Thyroid gland (tissue), 4 donors: Measurements from ENCODE around the gene TUBGCP3. TPM values are rescaled to one million over a fixed set of nuclear protein-coding genes. Genes with fewer than 3 reads are reported as not detected.
A peak's percentile ranks its signal among the peaks of the same experiment; 100 is the strongest.

Experiments
- DNase-seq, 2 donors: peaks; one replicate each; pipeline ENCODE4 v3.0.0-alpha.2; 2019
- H3K27ac ChIP-seq, 3 donors: fragments of 200-600 bp; sonication (generic); 1 replicate in 2 of 3; 2 replicates in 1 of 3; pipeline ENCODE4 v1.5.1; 2016 to 2019; ENCODE audit warnings: mild to moderate bottlenecking in 1 of 3, moderate library complexity in 1 of 3
- H3K27me3 ChIP-seq: fragments of 200-600 bp; sonication (generic); one replicate; pipeline ENCODE4 v1.5.1; 2019
- H3K36me3 ChIP-seq, 2 donors: fragments of 200-600 bp; sonication (generic); one replicate each; pipeline ENCODE4 v1.5.1; 2016 to 2019
- H3K4me1 ChIP-seq, 2 donors: fragments of 200-600 bp; sonication (generic); one replicate each; pipeline ENCODE4 v1.5.1; 2017 to 2019
- H3K4me3 ChIP-seq, 3 donors: fragments of 200-600 bp; sonication (generic); replicated peaks in 1 of 3; 1 replicate in 2 of 3; 2 replicates in 1 of 3; pipeline ENCODE4 v1.5.1; 2016; ENCODE audit warnings: mild to moderate bottlenecking in 1 of 3
- H3K9me3 ChIP-seq: fragments of 200-600 bp; sonication (generic); one replicate; pipeline ENCODE4 v1.5.1; 2017
- POLR2A ChIP-seq, 2 donors: fragments of 450-650 bp; IDR thresholded peaks; one replicate each; pipeline ENCODE4 v1.6.1; 2017; ENCODE audit warnings: antibody characterized with exemption in 2 of 2, mild to moderate bottlenecking in 2 of 2, moderate library complexity in 1 of 2
- WGBS, 2 donors: methylation state at CpG; one replicate each; pipeline ENCODE4 v1.1.5; 2017; 5-methylcytosine and 5-hydroxymethylcytosine counted together
- intact Hi-C: fragments of 100-400 bp; cut with DNase I; formaldehyde crosslinking; loops from one replicate; pipeline ENCODE4 v1.15.1; 2023
- total RNA-seq, 4 donors: library from RNA; depleted of rRNA; stranded (reverse); fragments of >200 nt; gene quantifications; one replicate each; pipeline ENCODE4 v1.2.3, GENCODE V29; 2016
- TF ChIP-seq, protein P1 (sequence below), 6 experiments: fragments of 200-600 bp in 3 of 6; fragments of 450-650 bp in 3 of 6; sonication (generic) in 3 of 6; IDR thresholded peaks; one replicate each; pipeline ENCODE4 v1.5.1; 2016 to 2019; ENCODE audit warnings: antibody characterized with exemption in 6 of 6, mild to moderate bottlenecking in 2 of 6, inconsistent platforms in 1 of 6, moderate library complexity in 1 of 6

TUBGCP3 gene, protein sequence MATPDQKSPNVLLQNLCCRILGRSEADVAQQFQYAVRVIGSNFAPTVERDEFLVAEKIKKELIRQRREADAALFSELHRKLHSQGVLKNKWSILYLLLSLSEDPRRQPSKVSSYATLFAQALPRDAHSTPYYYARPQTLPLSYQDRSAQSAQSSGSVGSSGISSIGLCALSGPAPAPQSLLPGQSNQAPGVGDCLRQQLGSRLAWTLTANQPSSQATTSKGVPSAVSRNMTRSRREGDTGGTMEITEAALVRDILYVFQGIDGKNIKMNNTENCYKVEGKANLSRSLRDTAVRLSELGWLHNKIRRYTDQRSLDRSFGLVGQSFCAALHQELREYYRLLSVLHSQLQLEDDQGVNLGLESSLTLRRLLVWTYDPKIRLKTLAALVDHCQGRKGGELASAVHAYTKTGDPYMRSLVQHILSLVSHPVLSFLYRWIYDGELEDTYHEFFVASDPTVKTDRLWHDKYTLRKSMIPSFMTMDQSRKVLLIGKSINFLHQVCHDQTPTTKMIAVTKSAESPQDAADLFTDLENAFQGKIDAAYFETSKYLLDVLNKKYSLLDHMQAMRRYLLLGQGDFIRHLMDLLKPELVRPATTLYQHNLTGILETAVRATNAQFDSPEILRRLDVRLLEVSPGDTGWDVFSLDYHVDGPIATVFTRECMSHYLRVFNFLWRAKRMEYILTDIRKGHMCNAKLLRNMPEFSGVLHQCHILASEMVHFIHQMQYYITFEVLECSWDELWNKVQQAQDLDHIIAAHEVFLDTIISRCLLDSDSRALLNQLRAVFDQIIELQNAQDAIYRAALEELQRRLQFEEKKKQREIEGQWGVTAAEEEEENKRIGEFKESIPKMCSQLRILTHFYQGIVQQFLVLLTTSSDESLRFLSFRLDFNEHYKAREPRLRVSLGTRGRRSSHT
- total RNA-seq: 10 to 100 TPM; 27.4 to 49.1 (median 36.0) TPM

DNA sequence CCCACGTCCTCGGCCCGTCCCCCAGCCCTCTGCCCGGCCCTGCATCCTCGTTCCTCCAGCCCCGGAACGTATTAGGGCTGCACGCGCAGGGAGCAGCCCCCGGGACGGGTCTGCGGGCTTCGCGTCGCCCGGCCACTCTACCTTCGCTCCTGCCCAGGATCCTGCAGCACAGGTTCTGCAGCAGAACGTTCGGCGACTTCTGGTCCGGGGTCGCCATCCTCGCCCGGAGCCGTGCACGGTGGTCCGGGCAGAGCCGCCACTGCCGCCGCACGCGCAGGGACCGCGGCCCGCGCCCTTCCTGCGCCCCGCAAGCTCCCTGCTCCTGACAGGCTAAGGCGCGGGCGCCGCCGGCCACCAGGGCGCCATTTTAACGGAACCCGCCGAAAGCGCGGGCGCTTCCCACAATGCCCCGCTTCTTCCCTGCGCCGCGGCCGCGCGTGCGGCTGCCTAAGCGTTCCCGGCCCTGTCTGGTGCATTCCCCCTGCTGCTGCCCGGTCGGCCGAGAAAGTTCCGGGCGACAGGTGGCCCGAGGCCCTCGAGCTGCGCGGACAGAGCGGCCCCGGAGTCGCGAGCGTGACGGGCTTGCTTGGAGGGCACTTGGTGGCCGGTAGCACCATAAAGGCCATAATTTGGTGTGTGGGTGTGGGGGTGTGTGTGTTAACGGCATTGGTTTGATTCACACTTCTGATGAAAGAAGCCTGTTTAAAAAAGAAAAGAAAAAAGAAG is at the start of gene TUBGCP3:
Gene TUBGCP3 (minus strand): TSS at position 390 of the 726 bp plus-strand sequence. CDS start 173 bp downstream, at position 217.
- Histone ChIP-seq H3K4me1 (peaks cover 0 to 9% of the 10 kb centered on the region in 2 donors), H3K9me3 (no peaks in the 10 kb centered on the region), H3K27me3 (no peaks in the 10 kb centered on the region), H3K36me3 (no peaks in the 10 kb centered on the region), H3K27ac (peak within 1 kb of the TSS; percentile 90 to 93 (median 92)), H3K4me3 (peak within 1 kb of the TSS; percentile 81 to 90 (median 85))
- TF ChIP-seq POLR2A (IDR thresholded peaks at IDR 0.05): peak in 1 of 2 donors; percentile 52
- TF ChIP-seq, protein P1, sequence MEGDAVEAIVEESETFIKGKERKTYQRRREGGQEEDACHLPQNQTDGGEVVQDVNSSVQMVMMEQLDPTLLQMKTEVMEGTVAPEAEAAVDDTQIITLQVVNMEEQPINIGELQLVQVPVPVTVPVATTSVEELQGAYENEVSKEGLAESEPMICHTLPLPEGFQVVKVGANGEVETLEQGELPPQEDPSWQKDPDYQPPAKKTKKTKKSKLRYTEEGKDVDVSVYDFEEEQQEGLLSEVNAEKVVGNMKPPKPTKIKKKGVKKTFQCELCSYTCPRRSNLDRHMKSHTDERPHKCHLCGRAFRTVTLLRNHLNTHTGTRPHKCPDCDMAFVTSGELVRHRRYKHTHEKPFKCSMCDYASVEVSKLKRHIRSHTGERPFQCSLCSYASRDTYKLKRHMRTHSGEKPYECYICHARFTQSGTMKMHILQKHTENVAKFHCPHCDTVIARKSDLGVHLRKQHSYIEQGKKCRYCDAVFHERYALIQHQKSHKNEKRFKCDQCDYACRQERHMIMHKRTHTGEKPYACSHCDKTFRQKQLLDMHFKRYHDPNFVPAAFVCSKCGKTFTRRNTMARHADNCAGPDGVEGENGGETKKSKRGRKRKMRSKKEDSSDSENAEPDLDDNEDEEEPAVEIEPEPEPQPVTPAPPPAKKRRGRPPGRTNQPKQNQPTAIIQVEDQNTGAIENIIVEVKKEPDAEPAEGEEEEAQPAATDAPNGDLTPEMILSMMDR (IDR thresholded peaks at IDR 0.05): peak in 2 of 6 experiments; percentile 19 to 28
- intact Hi-C loops: no loop called here
- WGBS, 2 donors: 1% methylated on average over 15 to 19 of the region's 77 CpGs
- peak; percentile 80 to 86 for DNase-seq

DNA sequence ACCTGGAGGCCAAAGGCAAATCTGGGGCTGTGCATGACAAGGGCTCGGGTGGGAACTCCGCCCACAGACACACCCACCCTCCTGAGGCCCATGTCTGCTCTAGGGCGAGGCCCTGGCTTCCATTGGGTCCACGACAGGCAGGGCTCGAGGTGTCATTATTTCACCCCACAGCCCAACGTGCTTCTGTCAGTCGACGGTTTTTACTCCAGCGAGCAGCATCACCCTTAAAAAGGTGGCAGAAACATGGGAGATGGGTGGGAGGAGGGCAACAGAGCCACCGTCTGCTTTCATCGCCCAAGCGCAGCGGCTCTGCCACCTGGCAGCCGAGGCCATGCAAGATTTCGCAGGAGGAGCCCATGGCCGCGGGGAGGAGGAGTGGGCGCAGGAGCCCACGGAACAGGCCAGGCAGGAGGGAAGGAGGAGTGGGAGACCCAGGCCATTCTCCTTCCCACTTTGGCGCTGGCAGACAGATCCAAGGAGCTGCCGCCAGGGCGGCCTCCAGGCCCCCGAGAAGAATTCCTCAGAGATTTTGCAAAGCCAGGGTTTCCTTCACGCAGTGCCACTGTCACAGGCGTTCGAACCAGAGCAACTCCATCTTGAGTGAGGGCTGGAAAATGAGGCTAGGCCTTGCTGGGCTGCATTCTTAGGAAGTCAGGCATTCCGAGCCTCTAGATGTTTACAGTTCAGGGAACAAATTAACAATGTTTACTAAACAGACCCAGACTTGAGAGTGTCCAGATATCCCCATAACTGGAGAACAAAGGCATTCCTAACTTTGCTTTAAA is 49.3 kb upstream of the TUBGCP3 start:
- no peak overlapping the region for H3K27ac ChIP-seq
- intact Hi-C loops: no loop called here
- H3K27me3 ChIP-seq: no peaks in the 10 kb centered on the region
- TF ChIP-seq, protein P1 (IDR thresholded peaks at IDR 0.05): no peak
- TF ChIP-seq POLR2A (IDR thresholded peaks at IDR 0.05): no peak
- H3K4me1 ChIP-seq: peaks cover 0 to 6% of the 10 kb centered on the region in 2 donors
- WGBS, 2 donors: 88 to 89% methylated on average over 20 to 27 of the region's 27 CpGs
- H3K9me3 ChIP-seq: no peaks in the 10 kb centered on the region
- no peak for DNase-seq
- H3K36me3 ChIP-seq: no peaks in the 10 kb centered on the region
- no peak overlapping the region for H3K4me3 ChIP-seq

DNA sequence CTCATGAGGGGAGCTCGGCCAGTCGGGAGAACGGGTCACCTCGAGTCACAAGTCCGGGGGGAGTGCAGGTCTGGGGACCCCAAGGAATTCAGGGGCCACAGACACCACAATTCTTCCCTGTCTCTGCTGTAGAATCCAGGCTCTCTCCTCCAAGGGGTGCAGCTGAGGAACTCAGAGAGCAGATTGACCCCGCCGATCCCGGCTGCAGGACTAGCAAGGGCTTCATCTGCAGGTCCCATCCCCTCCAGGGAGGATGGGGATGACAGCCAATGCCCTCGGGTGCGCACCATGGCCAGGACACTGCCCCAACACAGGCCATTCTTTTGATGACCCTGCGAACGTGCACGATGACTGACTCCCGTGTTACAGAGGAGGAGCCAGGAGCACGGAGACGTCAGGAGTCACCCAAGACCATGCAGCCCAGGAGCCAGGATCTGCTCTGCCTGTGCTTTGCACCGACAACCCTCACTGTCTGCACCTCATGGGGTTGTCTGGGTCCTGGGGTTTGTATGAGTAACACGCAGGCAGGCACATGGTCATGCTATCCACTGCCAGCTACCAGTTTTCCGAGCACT is 48.5 kb upstream of the TUBGCP3 start:
- intact Hi-C loops: no loop called here
- peaks cover 0 to 6% of the 10 kb centered on the region in 2 donors for H3K4me1 ChIP-seq

DNA sequence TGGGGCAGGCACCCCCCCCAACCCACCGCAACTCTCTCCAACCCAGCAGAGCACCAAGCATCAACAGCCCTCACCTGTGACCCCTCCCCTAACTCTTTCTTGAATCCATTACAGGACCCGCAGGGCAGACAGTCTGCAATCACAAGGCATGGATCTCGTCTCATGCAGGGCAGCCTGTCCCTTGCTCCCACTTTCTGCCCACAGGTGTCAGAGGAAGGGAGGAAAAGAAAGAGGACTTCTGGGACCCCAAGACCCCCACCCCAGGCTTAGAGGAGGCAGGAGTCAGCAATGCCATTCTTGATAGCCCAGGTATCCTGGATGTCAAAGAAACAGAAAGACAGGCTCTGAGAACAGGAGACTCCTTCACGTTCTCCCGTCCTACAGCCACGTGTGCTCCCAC is 47.4 kb upstream of the TUBGCP3 start:
- Histone ChIP-seq H3K4me3 (no peak overlapping the region), H3K4me1 (no peaks in the 10 kb centered on the region), H3K27ac (no peak overlapping the region), H3K36me3 (no peaks in the 10 kb centered on the region), H3K27me3 (no peaks in the 10 kb centered on the region), H3K9me3 (no peaks in the 10 kb centered on the region)
- TF ChIP-seq, protein P1 (IDR thresholded peaks at IDR 0.05): no peak
- TF ChIP-seq POLR2A (IDR thresholded peaks at IDR 0.05): no peak
- intact Hi-C loops: no loop called here
- WGBS, 2 donors: 56 to 69% methylated on average over 6 of the region's 6 CpGs
- DNase-seq: no peak

More for the DNA sequence above, 48.5 kb upstream of the TUBGCP3 start:
- no peaks in the 10 kb centered on the region for H3K36me3 ChIP-seq
- no peak overlapping the region for H3K27ac ChIP-seq
- no peaks in the 10 kb centered on the region for H3K9me3 ChIP-seq
- WGBS, 2 donors: 91 to 95% methylated on average over 19 of the region's 19 CpGs
- no peak overlapping the region for H3K4me3 ChIP-seq
- no peak for TF ChIP-seq POLR2A (IDR thresholded peaks at IDR 0.05)
- TF ChIP-seq, protein P1 (IDR thresholded peaks at IDR 0.05): no peak
- DNase-seq: no peak
- no peaks in the 10 kb centered on the region for H3K27me3 ChIP-seq
